H1 (cell line): ENCODE measurements around the gene SRPRB. TPM values are rescaled to one million over a fixed set of nuclear protein-coding genes. Genes with fewer than 3 reads are reported as not detected.

Experiments used
- HDAC2 ChIP-seq, 2 experiments: fragments of 300-600 bp in 1 of 2; sonication (generic) in 1 of 2; IDR thresholded peaks; 2 replicates each; pipeline ENCODE4 v1.6.1; 2011 to 2012; ENCODE audit warnings: low read depth in 2 of 2, low read length in 2 of 2, mild to moderate bottlenecking in 2 of 2, moderate library complexity in 2 of 2, borderline replicate concordance in 1 of 2, inconsistent platforms in 1 of 2
- SP4 ChIP-seq: IDR thresholded peaks from 2 replicates; pipeline ENCODE4 v1.6.1; 2012; ENCODE audit warnings: low read length, inconsistent platforms
- TAF7 ChIP-seq: optimal IDR thresholded peaks from 2 replicates; pipeline ENCODE3; 2011; ENCODE audit warnings: low read depth, mild to moderate bottlenecking, inconsistent platforms, low read length, moderate library complexity, borderline replicate concordance
- polyA plus RNA-seq, 7 experiments: library from polyadenylated mRNA; depleted of rRNA in 3 of 7; stranded (reverse) in 5 of 7; unstranded in 2 of 7; fragments of >200 nt in 5 of 7; fragments of 200-250 nt in 2 of 7; gene quantifications; 1 replicate in 5 of 7; 2 replicates in 1 of 7; 4 replicates in 1 of 7; pipeline versions ENCODE4 v1.2.1 to v1.2.3, GENCODE V29; 2011 to 2013; ENCODE audit warnings: missing spikeins in 2 of 7, mixed read lengths in 2 of 7
- total RNA-seq: library from RNA; stranded (reverse); fragmentation: NEBNext Ultra II Directional; extraction: Animal tissue kit (Norgen Biotek cat#: 25700); gene quantifications from 2 replicates; pipeline ENCODE4 v1.2.1, GENCODE V29; 2021

Gene SRPRB
- total and polyA plus RNA-seq, 2 of the 8 experiments (the other 6 are each of a cell fraction or from before 2014, with no cell fraction given) = 15.9 to 49.8 TPM

GRCh38 chr3:133781570-133781969, 24.0 kb upstream of the SRPRB start (continued):
- TF ChIP-seq HDAC2 (IDR thresholded peaks at IDR 0.05; ENCODE audit: borderline replicate concordance in 1 of 2, low read depth in 2 of 2, low read length in 2 of 2) = no peak
- TF ChIP-seq TAF7 = no peak
- no peak for TF ChIP-seq SP4
